ENCODE results near the gene ENTREP3. TPM values are rescaled to one million over a fixed set of nuclear protein-coding genes. Genes with fewer than 3 reads are reported as not detected.

Gene ENTREP3, protein sequence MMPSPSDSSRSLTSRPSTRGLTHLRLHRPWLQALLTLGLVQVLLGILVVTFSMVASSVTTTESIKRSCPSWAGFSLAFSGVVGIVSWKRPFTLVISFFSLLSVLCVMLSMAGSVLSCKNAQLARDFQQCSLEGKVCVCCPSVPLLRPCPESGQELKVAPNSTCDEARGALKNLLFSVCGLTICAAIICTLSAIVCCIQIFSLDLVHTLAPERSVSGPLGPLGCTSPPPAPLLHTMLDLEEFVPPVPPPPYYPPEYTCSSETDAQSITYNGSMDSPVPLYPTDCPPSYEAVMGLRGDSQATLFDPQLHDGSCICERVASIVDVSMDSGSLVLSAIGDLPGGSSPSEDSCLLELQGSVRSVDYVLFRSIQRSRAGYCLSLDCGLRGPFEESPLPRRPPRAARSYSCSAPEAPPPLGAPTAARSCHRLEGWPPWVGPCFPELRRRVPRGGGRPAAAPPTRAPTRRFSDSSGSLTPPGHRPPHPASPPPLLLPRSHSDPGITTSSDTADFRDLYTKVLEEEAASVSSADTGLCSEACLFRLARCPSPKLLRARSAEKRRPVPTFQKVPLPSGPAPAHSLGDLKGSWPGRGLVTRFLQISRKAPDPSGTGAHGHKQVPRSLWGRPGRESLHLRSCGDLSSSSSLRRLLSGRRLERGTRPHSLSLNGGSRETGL
- total RNA-seq (2021; ENCODE audit: unreplicated experiment), result 69.9 TPM
- polyA plus RNA-seq (2012), result 41.9 and 50.3 TPM in 2 replicates
- percentile 45 among the genes with signal in this experiment for Bru-seq, nascent RNA
- BruChase-seq, experiment 1, labeled RNA remaining after a 6-hour chase, result percentile 73 among the genes with signal in this experiment
- percentile 64 among the genes with signal in this experiment for BruChase-seq, experiment 2, labeled RNA remaining after a 2-hour chase
- long read RNA-seq, partial matches to known transcripts, result 27 of 42 reads
- long read RNA-seq, other reads (novel, unspliced or antisense), result 14 of 42 reads

DNA sequence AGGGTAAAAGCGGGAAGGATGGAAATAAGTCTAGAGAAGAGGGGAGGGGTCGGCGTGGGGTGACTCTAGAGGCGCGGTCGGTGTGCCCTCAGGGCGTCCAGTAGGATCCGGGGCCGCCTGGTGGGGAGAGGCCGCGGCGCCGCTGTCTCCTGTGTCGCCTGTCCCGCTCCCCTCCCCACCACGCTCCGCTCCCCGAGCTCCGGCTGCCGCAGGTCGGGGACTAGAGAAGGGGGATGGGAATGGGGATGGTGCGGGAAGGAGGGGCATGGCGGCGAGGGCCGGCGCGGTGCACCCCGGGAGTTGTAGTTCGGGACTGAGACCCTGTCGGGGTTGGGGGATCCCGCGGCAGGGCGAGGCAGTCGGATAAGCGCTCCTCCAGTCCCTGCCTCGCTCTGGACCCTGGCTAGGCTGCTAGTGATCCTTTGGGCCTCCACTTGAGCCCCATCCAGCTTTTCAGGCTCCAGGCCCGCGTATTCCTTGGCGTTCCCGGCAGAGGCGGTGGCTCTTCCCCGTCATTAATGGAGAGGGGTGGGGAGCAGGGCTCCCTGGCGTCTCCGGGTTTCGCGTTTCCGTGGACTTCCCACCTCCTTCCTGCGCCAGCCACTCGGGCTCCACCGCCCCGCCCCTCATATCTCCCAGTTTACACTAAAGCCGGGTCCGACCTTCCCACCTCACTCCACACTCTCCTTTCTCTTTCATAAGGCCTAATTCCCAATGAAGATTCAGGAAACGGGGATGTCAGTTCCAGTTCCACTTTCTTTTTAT lies at the start of gene ENTREP3:
Gene ENTREP3, minus strand, starts transcription at position 241 of the 765 bp plus-strand sequence. CDS start 606 bp downstream, outside the sequence.
- H3K4me3 ChIP-seq (replicated peaks in 1 of 2; ENCODE audit: low read depth in 1 of 2, low read length in 2 of 2), result peak within 1 kb of the TSS; percentile 75 to 84
- H3K4me1 ChIP-seq (ENCODE audit: control insufficient read depth in 1 of 2, insufficient read depth in 2 of 2, low read length in 2 of 2), result peaks cover 16 to 35% of the 10 kb centered on the region in 2 experiments; a peak in 3 of 4 replicates
- peaks cover 14% of the 10 kb centered on the region; the same call in 1 of the 2 replicates for H3K79me2 ChIP-seq (ENCODE audit: insufficient read depth, low read length)
- ATAC-seq, result peak; percentile 78
- DNase-seq (ENCODE audit: low read depth, low spot score), result no peak
- no peaks in the 10 kb centered on the region for H4K20me1 ChIP-seq (ENCODE audit: insufficient read depth)
- H3K4me2 ChIP-seq (ENCODE audit: low read length), result peak within 1 kb of the TSS; percentile 95
- no peak within 1 kb of the TSS for H2AFZ ChIP-seq (ENCODE audit: low read depth, low read length, poor library complexity, severe bottlenecking)
- peak within 1 kb of the TSS; percentile 81 for H3K9ac ChIP-seq (ENCODE audit: low read length)
- no peaks in the 10 kb centered on the region for H3K9me3 ChIP-seq (ENCODE audit: control insufficient read depth in 1 of 2, insufficient read depth in 1 of 2, low read depth in 1 of 2, low read length in 2 of 2)
- POLR2A ChIA-PET, result interaction anchor here (0.8 kb wide), 1 partner anchor 18 kb away, joined by 3 read pairs; the partner anchor contains the start of gene CLK2
- intact Hi-C loops (cut with micrococcal nuclease), result no loop called here
- RAD21 ChIA-PET (ENCODE audit: low non-redundant PET in 1 of 2, low total read pairs in 2 of 2, uncharacterized antibody in 2 of 2, unreplicated experiment in 2 of 2), result no interaction called here
- no peaks in the 10 kb centered on the region for H3K9me2 ChIP-seq (ENCODE audit: insufficient read depth)
- H3K36me3 ChIP-seq (ENCODE audit: control insufficient read depth in 1 of 2, insufficient read depth in 2 of 2, low read length in 2 of 2), result peaks cover 7 to 12% of the 10 kb centered on the region in 2 experiments; a peak in 3 of 4 replicates
- BruUV-seq (replicated peaks), result no TSS peak
- no peaks in the 10 kb centered on the region for H3K27me3 ChIP-seq (ENCODE audit: insufficient read depth, low read length)
- peak within 1 kb of the TSS; percentile 62 for H3K27ac ChIP-seq (ENCODE audit: low read depth, low read length)
- CTCF ChIA-PET, result interaction anchor here (0.5 kb wide), 1 partner anchor 61 kb away, joined by 3 read pairs; no protein-coding TSS in a partner anchor
- TF ChIP-seq RAD21 (IDR thresholded peaks at IDR 0.05; ENCODE audit: low read depth), result no peak
- TF ChIP-seq CBX3 (IDR thresholded peaks at IDR 0.05; ENCODE audit: low read depth), result no peak
- TF ChIP-seq, protein P1, sequence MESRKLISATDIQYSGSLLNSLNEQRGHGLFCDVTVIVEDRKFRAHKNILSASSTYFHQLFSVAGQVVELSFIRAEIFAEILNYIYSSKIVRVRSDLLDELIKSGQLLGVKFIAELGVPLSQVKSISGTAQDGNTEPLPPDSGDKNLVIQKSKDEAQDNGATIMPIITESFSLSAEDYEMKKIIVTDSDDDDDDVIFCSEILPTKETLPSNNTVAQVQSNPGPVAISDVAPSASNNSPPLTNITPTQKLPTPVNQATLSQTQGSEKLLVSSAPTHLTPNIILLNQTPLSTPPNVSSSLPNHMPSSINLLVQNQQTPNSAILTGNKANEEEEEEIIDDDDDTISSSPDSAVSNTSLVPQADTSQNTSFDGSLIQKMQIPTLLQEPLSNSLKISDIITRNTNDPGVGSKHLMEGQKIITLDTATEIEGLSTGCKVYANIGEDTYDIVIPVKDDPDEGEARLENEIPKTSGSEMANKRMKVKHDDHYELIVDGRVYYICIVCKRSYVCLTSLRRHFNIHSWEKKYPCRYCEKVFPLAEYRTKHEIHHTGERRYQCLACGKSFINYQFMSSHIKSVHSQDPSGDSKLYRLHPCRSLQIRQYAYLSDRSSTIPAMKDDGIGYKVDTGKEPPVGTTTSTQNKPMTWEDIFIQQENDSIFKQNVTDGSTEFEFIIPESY (IDR thresholded peaks at IDR 0.05; ENCODE audit: extremely low read depth, insufficient replicate concordance, low read length), result no peak
- TF ChIP-seq YY1 (IDR thresholded peaks at IDR 0.05; ENCODE audit: extremely low read depth, insufficient replicate concordance, low read depth, low read length), result peak; percentile 89
- no peak for TF ChIP-seq FOSL1 (IDR thresholded peaks at IDR 0.05; ENCODE audit: low read depth)
- TF ChIP-seq, protein P2, sequence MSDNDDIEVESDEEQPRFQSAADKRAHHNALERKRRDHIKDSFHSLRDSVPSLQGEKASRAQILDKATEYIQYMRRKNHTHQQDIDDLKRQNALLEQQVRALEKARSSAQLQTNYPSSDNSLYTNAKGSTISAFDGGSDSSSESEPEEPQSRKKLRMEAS (IDR thresholded peaks at IDR 0.05), result no peak
- TF ChIP-seq ZFX (IDR thresholded peaks at IDR 0.05), result peak; percentile 59; the same call in 1 of the 2 replicates
- no peak for TF ChIP-seq SIN3A (IDR thresholded peaks at IDR 0.05; ENCODE audit: low read depth)
- no peak for TF ChIP-seq JUND (IDR thresholded peaks at IDR 0.05)
- TF ChIP-seq, protein P3, sequence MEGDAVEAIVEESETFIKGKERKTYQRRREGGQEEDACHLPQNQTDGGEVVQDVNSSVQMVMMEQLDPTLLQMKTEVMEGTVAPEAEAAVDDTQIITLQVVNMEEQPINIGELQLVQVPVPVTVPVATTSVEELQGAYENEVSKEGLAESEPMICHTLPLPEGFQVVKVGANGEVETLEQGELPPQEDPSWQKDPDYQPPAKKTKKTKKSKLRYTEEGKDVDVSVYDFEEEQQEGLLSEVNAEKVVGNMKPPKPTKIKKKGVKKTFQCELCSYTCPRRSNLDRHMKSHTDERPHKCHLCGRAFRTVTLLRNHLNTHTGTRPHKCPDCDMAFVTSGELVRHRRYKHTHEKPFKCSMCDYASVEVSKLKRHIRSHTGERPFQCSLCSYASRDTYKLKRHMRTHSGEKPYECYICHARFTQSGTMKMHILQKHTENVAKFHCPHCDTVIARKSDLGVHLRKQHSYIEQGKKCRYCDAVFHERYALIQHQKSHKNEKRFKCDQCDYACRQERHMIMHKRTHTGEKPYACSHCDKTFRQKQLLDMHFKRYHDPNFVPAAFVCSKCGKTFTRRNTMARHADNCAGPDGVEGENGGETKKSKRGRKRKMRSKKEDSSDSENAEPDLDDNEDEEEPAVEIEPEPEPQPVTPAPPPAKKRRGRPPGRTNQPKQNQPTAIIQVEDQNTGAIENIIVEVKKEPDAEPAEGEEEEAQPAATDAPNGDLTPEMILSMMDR (IDR thresholded peaks at IDR 0.05 in 2 of 3, conservative IDR thresholded peaks at IDR 0.05 in 1 of 3; ENCODE audit: borderline replicate concordance in 1 of 3, insufficient read depth in 1 of 3, low read depth in 2 of 3, low read length in 2 of 3), result 0 out of 6 replicates have a peak, but pooled peaks of 1 of the 3 experiments have one; percentile 10
- TF ChIP-seq SRF (IDR thresholded peaks at IDR 0.05; ENCODE audit: low read depth), result no peak
- TF ChIP-seq POLR2AphosphoS5 (IDR thresholded peaks at IDR 0.05; ENCODE audit: low read depth, low read length), result peak; percentile 93

Measured in HCT116 (cell line).